ENCODE data around the gene CLNK.

Gene CLNK, protein sequence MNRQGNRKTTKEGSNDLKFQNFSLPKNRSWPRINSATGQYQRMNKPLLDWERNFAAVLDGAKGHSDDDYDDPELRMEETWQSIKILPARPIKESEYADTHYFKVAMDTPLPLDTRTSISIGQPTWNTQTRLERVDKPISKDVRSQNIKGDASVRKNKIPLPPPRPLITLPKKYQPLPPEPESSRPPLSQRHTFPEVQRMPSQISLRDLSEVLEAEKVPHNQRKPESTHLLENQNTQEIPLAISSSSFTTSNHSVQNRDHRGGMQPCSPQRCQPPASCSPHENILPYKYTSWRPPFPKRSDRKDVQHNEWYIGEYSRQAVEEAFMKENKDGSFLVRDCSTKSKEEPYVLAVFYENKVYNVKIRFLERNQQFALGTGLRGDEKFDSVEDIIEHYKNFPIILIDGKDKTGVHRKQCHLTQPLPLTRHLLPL

DNA sequence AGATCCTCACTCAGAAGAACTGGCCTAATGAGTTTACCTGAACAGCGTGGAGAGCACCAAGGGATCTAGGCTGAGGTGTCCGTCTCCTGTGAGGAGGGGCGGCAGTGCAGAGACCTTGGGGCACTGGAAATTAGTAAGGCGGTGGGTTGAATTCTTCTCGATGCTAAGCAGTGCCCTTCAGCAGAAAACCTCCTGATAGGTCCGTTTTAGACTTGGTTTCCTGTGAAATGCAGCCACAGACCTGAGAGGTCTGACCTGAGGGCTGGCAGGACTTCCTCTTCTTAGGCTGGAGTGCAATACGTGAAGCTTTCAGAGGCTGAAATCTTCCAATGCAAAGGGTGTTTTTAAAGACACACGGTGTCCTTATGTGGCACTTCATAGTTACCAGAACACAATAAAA, at the start of gene CLNK:
Gene CLNK (minus strand): TSS at position 138 of the 400 bp plus-strand sequence. CDS start 16,899 bp downstream, outside the sequence.
- in situ Hi-C loops (cut with MboI; ENCODE audit: low sequenced_read_pairs), result no loop called here

DNA sequence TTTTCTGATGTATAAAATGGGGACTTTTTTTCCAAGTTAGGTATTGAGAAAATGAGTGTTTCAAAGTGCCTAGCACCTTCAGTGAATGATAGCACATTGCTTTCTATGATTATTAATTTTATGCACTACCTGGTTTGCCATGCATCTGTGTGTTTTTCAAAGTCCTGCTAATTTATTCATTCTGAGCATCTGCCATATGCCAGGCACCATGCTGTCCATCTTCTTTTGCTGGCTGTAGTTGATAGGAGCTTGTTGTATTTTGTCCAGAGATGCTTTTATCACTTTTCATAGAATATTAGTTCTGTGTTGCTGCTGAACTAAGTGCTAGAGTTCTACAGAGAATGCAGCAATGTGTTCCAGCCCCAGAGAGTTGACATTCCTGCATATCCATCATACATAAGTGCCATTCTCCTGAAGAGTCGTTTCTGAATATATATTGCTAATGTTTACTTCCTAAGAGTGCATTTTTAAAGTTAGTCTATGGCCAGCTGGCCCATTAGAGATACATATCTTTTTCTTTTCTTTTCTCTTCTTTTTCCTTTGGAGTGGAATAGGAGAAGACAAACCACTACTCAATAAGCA, 49.0 kb upstream of the CLNK start:
- in situ Hi-C loops (cut with MboI; ENCODE audit: low sequenced_read_pairs), result no loop called here

DNA sequence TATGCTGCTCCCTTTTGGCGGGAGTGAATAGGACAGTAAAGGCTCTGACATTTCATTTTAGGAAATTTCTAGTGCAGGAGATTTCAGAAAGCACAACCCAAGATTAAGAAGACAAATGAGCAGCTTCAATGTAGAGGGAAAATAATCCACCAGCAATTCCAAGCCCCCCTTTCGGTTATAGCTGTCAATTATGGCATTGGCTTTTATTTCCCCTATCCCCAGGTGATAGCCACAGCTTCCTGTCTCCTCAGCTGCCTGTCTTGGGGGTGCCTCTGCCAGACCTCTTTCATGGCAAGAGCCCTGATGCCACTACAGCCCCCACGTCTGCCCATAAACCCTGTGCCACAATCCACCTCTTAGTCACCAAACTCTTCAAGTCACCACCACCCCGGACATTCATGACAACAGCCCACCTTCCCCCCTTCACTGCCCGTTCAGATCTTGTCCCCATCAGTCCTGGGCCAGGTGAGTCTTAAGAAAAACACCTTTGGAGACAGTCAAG, 48.4 kb upstream of the CLNK start:
- in situ Hi-C loops (cut with MboI; ENCODE audit: low sequenced_read_pairs), result no loop called here

DNA sequence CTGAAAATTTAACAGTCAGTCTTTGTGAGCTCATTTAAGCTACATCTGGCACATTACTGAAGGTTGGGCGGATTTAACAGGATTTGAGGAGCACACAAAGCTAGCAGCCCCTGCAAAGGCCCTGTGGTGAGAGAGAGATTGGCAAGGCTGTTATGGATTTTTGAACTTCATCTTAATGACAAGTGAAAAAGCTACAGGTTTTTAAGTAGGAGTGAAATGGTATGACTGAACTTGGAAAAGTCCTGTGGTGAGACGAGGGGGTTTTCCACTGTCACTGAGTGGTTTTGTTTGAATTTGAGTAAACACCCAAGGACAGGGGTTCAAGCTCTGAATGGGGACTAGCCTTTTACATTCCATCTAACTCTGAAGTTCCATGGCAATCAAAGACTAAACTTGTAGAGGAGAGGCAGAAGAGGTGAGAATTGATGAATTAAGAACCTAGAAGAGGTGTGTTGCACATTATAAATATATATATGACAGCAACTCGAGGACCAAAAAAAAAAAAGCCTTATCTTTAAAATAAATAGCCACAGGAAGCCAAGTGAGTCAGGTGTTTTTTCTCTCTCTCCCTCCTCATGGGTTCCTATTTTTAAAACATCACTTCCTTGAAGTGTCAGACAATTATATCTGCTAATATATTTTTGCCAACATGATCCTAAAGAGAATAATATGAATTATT, 47.8 kb upstream of the CLNK start:
- in situ Hi-C loops (cut with MboI; ENCODE audit: low sequenced_read_pairs), result no loop called here

DNA sequence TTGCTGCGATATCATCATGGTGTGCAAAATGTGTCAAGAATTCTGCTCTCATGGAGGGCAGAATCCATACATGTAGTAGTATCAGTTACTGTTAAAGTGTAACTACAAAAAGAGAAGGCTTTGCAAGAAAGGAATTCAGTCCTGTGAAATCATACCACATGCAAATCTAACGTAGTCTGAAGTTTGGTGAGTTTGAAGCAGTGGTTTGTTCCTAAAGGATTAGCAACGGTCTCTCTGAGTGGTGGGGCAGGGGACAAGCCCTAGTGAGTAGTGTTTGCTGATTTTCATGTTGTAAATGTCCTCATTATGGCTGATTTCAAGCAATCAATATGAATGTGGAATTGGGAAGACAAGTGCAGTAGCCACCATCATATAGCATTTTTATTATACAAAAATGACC, 47.1 kb upstream of the CLNK start:
- in situ Hi-C loops (cut with MboI; ENCODE audit: low sequenced_read_pairs), result no loop called here

DNA sequence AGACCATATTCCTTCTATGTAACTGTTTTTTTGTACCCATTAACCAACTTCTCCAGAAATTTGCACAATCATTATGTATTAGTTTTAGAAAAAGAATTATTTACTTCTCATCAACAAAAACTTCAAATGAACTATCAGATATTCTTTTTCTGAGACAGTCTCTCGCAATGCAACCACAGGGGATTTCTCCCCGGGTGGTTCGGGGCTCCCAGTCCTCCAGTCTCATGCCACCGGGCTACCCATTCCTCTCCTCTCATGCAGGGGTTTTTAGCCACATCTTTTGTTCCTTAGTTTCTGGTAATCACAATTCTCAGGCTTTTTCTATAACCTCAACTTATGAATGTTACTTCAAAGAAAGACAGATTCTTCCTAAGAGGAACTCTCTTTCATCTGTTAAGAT, 46.6 kb upstream of the CLNK start:
- in situ Hi-C loops (cut with MboI; ENCODE audit: low sequenced_read_pairs), result no loop called here

DNA sequence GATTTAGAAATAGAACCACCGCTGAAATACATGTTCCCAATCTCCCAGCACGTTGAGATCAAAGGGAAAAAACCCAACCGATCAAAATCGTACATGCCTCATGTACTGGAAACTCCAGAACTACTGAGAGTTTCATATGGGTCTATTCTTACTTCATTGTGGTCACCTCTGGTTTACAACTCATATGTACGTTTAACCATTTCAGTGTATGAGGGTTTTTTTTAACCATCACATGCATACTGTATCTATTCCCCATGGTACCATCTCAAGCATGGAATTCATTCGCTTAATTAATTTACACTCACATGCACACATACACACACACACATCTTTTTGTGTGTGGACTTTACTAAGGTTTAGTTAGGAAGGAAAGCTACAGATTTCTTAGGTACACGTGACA, 46.0 kb upstream of the CLNK start:
- in situ Hi-C loops (cut with MboI; ENCODE audit: low sequenced_read_pairs), result no loop called here

DNA sequence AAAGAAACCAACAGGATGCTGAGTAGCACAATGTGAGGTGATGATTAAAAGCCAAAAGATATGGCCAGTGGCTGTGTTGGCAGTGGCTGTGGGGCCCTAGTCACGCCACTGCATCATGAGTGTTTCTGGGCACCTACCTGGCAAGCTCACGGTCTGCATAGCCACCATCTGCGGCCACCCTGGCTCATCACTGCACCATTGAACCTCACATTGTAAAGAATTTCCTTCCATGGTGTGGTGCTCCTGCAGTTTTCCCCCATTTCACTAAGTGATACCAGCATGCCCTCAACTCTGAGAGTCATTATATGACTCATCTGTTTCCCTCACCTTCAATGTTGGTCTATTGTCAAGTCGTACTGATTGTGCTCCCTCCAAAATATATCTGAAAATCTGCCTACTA, 45.5 kb upstream of the CLNK start:
- in situ Hi-C loops (cut with MboI; ENCODE audit: low sequenced_read_pairs), result no loop called here

DNA sequence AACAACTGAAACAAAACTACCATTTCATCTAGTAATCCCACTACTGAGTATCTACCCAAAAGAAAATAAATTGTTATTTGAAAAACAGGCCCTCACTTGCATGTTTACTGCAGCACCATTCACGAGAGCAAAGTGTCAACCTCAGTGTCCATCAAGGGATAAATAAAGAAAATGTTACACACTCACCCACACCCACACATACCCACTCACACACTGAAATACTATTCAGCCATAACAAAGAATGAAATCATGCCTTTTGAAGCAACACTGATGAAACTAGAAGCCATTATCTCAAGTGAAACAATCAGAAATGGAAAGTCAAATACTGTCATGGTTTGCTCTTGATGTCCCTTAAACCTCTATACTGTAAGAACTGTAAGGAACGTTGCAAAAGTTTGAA, 44.8 kb upstream of the CLNK start:
- in situ Hi-C loops (cut with MboI; ENCODE audit: low sequenced_read_pairs), result no loop called here

DNA sequence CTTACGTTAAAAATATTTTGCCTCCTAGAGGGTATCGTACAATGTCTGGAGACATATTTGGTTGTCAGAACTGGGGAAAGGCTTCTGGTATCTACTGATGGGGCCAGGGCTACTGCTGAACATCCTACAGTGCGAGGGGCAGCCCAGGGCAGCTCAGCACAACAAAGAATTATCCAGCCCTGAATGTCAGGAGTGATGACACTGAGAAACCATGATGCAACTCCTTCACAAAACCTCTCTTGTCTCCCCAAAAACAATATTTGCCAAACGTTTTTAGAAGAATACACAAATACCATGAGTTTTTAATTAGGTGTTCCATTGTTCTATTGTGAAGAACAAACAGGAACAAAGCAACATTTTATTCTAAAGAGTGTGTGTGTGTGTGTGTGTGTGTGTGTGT, 43.4 kb upstream of the CLNK start:
- in situ Hi-C loops (cut with MboI; ENCODE audit: low sequenced_read_pairs), result no loop called here

DNA sequence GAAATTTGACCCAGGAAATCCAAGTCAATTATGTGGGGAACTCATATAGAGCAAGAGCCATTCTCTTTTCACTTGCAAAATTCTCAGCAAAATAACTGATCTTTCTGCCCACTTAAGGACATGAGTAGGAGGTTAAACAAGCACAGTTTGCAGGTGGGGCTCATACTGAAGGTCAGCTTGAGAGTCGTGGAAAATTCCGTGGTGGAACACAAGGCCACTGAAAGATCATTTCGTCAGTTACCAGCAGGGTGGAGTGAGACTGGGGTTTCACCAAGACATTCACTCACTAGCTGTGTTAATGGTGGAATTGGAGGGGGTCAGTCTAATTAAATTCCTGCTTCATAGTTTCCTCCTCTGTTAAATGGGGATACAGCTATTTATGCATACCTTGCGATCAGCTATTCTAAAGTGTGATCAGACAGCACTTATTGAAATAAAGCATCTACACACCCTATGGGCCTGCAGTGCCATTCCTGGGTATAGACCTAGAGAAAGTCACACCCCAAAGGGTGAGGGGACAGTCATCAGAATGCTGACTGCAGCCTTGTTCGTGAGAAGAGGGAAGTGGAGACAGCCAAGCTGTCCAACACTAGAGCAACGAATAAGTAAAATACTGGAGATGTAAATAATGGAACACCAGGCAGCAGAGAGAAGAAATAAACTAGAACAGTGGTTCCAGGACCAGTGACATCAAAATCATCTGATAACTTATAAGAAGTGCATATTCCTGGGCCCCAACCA, 42.7 kb upstream of the CLNK start:
- in situ Hi-C loops (cut with MboI; ENCODE audit: low sequenced_read_pairs), result no loop called here

DNA sequence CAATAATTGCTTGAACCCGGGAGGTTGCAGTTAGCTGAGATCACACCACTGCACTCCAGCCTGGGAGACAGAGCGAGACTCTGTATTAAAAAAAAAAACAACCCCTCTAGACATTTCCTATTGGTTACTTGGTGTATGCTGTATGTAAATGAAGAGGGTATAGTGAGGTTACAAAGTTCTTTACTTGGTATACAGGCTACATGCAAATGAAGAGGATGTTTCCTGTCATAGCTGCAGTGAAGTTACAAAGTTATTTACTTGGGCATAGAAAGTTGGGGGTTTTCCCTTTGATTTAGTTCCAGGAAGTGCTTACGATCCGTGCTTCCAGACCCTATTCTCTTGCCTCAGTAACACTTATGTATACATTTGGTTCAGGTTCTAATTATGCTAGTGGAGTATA, 38.4 kb upstream of the CLNK start:
- in situ Hi-C loops (cut with MboI; ENCODE audit: low sequenced_read_pairs), result no loop called here

DNA sequence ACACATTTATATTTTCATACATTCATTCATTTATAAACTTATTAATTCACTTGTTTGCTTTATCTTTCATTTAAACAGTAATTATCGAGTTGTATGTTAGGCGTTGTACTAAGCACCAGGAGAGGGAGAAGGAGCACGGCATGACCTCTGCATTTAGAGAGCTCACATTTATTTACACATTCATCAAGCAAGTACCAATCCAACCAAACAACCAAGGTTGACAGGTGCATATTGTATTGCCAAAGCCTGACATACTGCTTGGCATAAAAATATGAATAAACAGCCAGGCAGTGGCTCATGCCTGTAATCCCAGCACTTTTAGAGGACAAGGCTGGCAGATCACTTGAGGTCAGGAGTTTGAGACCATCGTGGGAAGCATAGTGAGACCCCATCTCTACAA, 37.0 kb upstream of the CLNK start:
- in situ Hi-C loops (cut with MboI; ENCODE audit: low sequenced_read_pairs), result no loop called here

DNA sequence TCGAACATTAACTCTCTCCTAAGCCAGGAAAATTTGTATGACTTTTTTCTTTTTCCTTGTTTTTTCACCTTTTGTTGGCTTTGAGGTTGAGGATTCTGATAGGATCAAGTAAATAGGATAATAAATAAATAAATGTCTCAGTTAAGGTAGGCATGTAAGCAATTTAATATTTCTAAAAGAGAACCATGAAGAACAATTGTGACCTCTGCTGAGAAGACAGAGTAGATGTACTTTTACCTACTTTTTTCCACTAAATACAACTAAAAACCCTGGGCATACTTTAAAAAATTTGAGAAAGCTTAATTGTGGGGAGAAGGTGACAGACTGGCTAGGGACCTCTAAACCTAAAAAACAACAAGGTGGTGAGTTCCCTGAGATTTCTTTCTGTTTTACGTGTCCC, 31.6 kb upstream of the CLNK start:
- in situ Hi-C loops (cut with MboI; ENCODE audit: low sequenced_read_pairs), result no loop called here

DNA sequence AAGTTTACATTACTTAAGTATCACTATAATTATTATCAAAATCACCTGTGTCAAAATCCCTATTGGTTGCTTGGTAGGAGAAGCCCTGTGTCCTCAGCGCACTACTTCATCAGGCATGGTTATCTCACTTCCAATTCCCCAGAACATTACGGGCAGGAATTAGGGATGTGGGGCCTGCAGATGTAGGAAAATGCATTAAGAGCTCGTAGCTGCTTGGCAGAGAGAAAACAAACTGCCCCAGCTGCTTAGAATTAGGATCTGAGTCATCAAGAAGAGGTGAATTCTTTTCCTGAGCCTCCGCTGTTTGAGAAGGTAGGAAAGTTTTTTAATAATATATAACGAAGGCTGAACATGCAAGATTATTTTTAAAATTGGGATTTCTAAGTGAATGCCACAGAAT, 31.1 kb upstream of the CLNK start:
- in situ Hi-C loops (cut with MboI; ENCODE audit: low sequenced_read_pairs), result no loop called here

DNA sequence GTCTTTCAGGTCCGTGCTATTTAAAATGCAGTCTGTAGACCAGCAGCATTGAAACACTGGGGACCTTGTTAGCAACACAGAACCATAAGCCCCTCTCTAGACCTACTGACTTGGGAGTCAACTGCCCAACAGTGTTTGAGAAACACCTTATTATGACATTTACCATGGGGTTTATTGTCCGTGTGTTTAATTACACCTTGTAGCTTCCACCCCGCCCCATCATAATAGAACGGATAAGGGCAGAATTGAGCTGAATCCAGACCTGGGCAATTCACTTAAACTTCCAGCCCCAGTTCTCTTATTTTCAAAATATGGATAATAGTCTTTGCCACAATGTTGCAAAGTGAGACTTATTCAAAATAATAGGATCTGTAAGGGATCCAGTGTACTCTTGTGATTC, 30.6 kb upstream of the CLNK start:
- in situ Hi-C loops (cut with MboI; ENCODE audit: low sequenced_read_pairs), result no loop called here

DNA sequence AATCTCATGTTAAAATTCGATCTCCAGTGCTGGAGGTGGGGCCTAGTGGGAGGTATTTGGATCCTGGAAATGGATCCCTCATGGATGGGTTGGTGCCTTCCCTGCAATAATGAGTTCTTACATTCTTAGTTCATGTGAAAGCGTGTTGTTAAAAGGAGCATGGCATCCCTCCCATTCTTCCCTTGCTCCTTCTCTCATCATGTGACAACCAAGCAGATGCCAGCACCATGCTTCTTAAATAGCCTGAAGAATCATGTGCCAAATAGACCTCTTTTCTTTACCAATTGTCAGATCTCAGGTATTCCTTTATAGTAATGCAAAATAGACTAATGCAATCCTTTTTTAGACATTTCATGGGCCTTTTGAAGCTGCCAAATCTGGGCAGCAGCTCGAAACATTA, 29.0 kb upstream of the CLNK start:
- in situ Hi-C loops (cut with MboI; ENCODE audit: low sequenced_read_pairs), result no loop called here

DNA sequence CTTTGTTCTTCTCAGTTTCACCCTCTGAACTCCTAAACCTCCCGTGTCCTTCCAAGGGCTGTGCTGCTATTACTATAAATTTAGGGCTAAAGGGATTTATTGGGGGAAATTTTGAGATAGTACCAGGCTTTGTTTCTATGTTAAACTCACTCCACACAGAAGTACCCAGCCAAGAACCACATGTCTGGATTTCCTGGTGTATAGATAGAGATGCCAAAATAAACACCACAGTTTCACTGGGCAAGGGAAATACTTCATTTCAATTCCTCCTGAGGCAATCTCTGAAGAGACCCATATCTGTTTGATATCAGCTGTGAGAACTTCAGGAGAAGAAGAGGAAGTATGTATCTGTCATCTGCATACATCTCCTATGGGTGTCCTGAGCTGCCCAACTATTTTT, 21.7 kb upstream of the CLNK start:
- in situ Hi-C loops (cut with MboI; ENCODE audit: low sequenced_read_pairs), result no loop called here

DNA sequence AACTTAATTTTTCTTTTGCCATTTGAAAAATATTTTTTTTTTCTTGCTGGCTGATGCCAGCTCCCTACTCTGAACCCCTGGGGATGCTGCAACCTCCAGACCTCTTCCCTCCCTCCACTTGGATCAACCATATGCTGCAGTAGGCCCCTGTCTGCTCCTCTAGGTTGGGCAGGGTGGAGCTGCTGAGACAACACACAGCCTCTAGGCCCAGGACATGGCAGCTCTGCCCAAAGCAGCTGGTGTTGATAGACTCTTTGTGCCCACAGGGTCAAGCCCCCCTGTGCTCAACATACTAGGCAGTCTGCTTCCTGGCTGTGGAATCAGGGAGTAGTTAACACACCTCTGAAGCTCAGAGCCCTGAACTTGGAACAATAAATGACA, 19.9 kb upstream of the CLNK start:
- in situ Hi-C loops (cut with MboI; ENCODE audit: low sequenced_read_pairs), result no loop called here

DNA sequence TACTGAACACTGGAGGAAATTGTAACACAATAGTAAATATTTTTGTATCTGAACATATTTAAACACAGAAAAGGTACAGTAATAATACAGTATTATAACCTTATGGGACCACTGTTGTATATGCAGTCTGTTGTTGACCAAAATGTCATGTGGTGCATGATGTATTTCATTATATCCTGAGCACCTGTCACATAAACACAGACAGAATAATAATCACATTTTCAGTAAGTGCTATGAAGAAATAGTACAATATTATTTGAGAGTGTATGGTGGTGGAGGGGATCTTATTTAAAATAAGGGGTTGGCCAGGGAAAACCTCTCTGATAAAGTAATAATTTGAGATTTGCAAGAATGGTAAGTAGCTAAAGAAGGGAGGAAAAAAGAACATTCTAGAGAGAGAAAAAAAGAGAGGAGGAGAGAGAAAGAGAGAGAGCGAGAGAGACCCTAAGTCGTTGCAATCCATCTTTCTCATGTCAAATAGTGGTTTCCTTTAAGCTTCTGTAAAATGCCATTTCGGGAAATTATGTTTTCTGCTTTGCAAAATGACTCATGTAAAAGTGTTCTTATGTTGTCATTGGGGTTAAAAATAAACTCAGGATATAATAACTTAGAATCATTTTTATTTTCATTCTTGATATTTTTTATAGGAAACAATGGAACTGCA, 19.3 kb upstream of the CLNK start:
- in situ Hi-C loops (cut with MboI; ENCODE audit: low sequenced_read_pairs), result no loop called here

DNA sequence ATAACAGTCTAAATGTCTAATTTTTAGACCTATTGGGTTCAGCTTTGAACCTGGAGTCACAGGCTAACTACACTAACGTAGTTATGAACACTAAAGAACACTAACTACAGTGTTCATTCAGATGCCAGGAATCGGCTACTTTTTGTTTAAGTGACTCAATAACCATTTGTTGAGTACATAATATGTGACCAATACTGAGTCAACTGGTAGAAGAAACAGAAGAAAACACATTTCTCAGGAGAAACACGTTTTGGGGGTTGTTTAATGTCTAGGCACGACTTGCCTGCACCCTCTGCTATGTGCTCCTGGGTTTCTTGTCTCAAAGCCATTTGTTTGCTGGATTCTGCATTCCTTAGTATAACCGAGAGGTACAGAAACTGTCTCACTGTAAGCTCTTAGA, 18.6 kb upstream of the CLNK start:
- in situ Hi-C loops (cut with MboI; ENCODE audit: low sequenced_read_pairs), result no loop called here
